Stimulated activated CD4-positive, alpha-beta T cell treated with anti-CD3 and anti-CD28 coated beads, Interleukin-2, amount 100 ng/mL, for 4 hours (primary cell): ENCODE data around the gene PRPF6.

Experiments
- DNase-seq: peaks from one replicate; pipeline ENCODE4 v3.0.0-alpha.2; 2020; ENCODE audit warnings: low read depth

Gene PRPF6

GRCh38 chr20:63945921-63946920, 34.7 kb upstream of the PRPF6 start:
- no peak for DNase-seq

- DNase-seq: no peak
These were observed 33.8 kb upstream of the PRPF6 start for GRCh38 chr20:63946986-63947637.

DNA sequence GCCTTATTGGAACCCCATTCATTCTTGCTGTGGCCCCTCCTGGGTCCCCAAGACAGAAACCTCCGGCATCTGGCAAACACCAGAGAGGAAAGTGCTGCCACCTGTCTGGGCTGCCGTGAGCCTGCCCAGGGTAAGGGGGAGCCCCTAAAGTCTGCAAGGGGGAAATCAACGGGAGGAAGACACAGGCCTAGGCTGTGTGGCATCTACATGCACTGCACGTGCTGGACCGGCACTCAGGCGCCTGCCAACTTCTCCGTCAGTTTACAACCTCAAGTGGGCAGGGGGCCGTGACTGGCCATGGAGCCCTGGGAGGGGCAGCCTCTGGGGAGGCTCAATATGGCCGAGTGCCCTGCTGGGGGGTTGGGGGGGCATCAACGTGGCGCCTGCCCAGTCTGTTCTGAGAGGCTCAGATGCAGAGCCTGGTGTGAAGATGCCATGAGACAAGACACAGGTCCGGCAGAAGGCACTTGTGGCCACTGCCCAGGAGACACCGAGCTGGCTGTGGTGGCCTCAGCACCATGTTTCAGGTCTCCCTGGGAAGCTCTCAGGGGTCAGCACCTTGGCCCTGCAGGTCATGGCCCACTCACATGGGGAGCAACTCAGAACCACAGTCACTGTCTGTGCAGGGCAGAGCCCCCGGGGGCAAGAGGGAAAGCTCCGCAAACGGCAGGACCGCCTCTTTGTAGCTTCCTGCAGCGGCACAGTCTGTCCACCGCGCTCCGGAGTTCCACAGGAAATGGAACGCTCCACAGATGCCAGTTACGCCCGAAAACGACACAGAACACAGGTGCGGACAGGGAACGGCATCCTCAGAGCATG, 33.1 kb upstream of the PRPF6 start:
- DNase-seq: no peak

- DNase-seq: no peak
These were observed 30.1 kb upstream of the PRPF6 start for GRCh38 chr20:63950701-63951397.

DNA sequence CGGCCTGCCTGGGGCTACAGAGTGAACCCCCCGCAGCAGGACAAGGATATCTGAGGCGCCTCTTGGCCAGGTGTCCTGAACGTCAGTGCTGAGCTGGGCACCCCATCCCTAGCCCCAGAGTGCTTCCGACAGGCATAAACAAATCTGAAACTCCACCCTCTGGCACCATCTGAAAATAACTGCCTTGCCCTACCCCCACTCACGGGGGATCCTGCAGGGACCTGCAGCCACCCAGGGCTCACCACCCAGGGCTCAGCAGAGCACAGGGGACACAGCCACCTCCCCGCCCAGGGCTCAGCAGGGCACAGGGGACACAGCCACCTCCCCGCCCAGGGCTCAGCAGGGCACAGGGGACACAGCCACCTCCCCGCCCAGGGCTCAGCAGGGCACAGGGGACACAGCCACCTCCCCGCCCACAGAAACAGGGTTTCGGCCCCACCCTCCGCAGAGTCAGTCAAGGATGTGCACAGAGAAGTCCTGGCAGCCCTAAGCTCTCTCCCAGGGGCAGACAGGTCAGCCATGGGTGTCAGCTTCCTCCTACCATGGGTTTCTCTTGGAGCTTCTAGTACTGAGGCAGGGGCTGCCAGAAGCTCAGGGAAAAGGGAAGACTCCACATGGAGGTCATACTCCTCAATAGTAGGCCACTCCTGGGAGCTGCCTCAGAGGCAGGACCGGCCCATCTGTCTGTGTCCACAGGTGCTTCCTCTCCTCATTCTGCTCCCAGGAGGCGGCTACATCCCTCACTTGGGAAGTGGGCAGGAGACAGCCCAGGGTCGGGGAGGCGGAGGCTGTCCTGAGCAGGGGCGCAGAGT, 29.3 kb upstream of the PRPF6 start:
- no peak for DNase-seq

DNA sequence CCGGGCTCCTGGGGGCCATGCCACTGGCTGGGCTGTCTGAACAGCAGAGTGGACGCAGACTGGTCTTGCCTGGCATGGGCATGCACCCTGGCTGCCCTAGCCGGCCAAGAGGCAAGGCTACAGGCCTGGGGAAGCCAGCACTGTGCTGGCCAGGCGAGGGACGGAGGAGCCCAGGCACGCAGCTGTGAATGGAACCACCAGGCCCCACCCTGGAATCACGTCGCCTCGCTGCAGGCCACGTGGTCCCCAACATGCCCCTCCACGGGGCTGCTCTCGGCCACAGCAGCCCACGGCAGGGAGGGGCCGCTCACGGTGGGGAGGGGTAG, 28.8 kb upstream of the PRPF6 start:
- DNase-seq: no peak

- DNase-seq: no peak
These were observed 28.2 kb upstream of the PRPF6 start for GRCh38 chr20:63952769-63953168.

DNA sequence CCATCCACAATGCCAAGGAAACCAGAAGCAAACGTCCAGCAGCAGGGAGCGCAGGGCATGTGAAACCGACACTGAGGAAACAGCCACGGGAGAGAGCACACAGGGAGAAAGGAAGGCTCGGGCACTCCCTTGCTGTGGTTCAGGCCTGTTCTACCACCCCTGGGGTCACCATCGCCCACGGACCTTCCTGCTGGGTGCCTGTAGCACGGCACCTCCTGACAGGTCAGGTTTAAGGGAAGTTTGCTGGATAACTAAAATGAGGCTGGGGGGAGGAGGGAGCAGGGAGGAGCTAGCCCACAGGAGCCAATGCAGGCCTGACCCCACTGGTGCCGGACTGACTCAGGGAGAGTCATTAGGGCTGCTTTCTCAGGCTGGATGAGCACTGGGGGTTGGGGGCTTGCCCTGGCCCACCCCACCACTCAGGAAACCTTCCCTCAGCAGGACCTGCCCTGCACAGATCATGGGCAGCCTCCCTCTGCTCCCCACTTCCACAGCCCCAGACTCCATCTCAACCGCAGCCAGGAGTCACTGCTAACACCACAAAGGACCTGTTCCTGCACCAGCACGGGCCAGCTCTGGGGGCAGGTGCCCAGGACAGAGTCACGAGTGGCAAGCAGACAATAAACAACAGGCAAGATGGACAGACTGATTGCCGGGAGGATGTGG, 27.0 kb upstream of the PRPF6 start:
- no peak for DNase-seq

DNA sequence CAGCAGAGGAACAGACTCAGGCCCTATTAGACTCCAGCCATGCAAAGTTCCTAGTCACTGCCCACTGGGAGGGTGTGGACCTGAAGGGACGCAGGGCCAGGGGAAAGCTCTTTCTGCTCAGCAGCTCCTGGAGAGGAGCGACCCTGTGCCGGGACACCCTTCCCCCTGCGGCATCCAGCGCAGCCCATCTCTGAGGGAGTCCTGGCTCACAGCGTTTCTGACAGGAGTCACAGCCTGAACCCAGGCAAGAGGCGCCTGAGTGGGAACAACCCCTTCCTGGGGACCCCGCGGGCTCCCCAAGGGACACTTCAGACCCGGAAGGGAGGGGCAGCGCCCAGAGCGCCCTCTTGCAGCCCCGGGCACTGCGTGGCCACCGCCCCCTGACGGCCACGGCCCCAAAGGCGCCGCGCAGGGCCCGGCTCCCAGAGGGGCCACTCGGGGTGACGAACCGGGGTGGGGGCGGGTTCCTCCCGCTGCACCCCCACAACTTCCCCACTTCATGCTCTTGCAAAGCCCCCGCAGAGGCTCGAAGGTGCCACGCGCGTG, 25.6 kb upstream of the PRPF6 start:
- DNase-seq: no peak

- DNase-seq: peak; percentile 88
These were observed 24.9 kb upstream of the PRPF6 start, which contains the start of gene UCKL1 for GRCh38 chr20:63955827-63956663. UCKL1 (minus strand) TSS chr20:63956416; CDS start chr20:63956372, 44 bp downstream.

DNA sequence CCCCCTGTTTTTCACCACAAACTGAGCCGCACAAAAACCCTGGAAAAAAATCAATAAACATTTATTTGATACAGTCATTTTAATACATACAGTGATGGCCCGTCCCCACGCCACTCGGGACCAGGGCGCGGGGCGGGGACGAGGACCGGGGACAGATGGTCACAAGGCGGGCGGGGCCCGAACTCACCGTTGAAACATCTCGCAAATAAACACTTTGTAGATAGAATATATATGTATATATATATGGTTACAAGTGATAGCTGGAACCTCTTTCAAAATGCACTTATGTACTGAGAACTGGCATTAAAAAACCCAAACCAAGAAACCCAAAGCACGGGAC, 24.3 kb upstream of the PRPF6 start:
- no peak for DNase-seq

GRCh38 chr20:63957004-63957689, 23.8 kb upstream of the PRPF6 start:
- peak; percentile 67 for DNase-seq

GRCh38 chr20:63957690-63958441, 23.1 kb upstream of the PRPF6 start:
- DNase-seq: peak; percentile 61

DNA sequence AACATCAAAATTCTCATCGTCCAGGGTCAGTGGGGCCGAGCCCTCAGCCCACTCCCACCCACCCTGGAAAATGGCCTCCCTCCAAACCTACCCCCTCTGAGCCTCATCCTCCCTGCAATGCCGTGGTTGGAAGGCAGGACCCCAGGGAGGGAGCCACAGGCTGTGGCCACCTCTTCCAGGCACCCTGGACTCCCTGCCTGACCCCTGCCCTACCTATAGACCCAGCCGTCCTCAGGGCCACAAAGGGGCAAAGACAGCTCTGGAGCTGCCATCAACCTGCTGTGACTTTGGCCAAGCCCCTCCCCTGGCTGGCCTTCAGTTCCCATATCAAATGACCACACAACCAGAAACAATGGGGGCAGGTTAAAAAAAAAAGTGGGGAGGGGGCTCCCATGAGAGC, 22.5 kb upstream of the PRPF6 start:
- DNase-seq: no peak

- no peak for DNase-seq
These were observed 21.8 kb upstream of the PRPF6 start for GRCh38 chr20:63958964-63959698.

- no peak for DNase-seq
These were observed 21.2 kb upstream of the PRPF6 start for GRCh38 chr20:63959699-63960075.
